ENCODE data around the gene PRR18. TPM values are rescaled to one million over a fixed set of nuclear protein-coding genes. Genes with fewer than 3 reads are reported as not detected.

PRR18 gene
- polyA plus RNA-seq, 1 experiment = not detected

- CTCF ChIA-PET = interaction anchor here (1.9 kb wide), 1 partner anchor 17 kb away, joined by 6 read pairs; no protein-coding TSS in a partner anchor
- H3K27me3 ChIP-seq (ENCODE audit: control insufficient read depth, insufficient read depth, low read length) = no peaks in the 10 kb centered on the region
- POLR2A ChIA-PET = no interaction called here
- TF ChIP-seq, protein P1, sequence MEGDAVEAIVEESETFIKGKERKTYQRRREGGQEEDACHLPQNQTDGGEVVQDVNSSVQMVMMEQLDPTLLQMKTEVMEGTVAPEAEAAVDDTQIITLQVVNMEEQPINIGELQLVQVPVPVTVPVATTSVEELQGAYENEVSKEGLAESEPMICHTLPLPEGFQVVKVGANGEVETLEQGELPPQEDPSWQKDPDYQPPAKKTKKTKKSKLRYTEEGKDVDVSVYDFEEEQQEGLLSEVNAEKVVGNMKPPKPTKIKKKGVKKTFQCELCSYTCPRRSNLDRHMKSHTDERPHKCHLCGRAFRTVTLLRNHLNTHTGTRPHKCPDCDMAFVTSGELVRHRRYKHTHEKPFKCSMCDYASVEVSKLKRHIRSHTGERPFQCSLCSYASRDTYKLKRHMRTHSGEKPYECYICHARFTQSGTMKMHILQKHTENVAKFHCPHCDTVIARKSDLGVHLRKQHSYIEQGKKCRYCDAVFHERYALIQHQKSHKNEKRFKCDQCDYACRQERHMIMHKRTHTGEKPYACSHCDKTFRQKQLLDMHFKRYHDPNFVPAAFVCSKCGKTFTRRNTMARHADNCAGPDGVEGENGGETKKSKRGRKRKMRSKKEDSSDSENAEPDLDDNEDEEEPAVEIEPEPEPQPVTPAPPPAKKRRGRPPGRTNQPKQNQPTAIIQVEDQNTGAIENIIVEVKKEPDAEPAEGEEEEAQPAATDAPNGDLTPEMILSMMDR (IDR thresholded peaks at IDR 0.05; ENCODE audit: insufficient read depth, low read depth, low read length) = no peak
- DNase-seq (ENCODE audit: low read depth) = no peak
- no peak overlapping the region for H3K4me3 ChIP-seq (ENCODE audit: low read depth, low read length)
- H3K36me3 ChIP-seq (ENCODE audit: control insufficient read depth, insufficient read depth, low read length) = no peaks in the 10 kb centered on the region
These were observed 11.9 kb downstream of the PRR18 start for GRCh38 chr6:166296035-166296883.

- Histone ChIP-seq H3K27me3 (ENCODE audit: control insufficient read depth, insufficient read depth, low read length) (no peaks in the 10 kb centered on the region), H3K4me3 (ENCODE audit: low read depth, low read length) (no peak overlapping the region), H3K36me3 (ENCODE audit: control insufficient read depth, insufficient read depth, low read length) (no peaks in the 10 kb centered on the region)
- ChIA-PET POLR2A (no interaction called here), CTCF (interaction anchor here (0.6 to 1.3 kb wide), 2 partner anchors 106 to 121 kb away, joined by 3 to 4 read pairs; no protein-coding TSS in a partner anchor)
- TF ChIP-seq, protein P1 (IDR thresholded peaks at IDR 0.05; ENCODE audit: insufficient read depth, low read depth, low read length) = no peak
- no peak for DNase-seq (ENCODE audit: low read depth)
These were observed 14.2 kb downstream of the PRR18 start for GRCh38 chr6:166293731-166294584.

GRCh38 chr6:166289207-166290060 lies 18.8 kb downstream of the PRR18 start:
- TF ChIP-seq, protein P1 (IDR thresholded peaks at IDR 0.05; ENCODE audit: insufficient read depth, low read depth, low read length) = no peak
- ChIA-PET POLR2A (no interaction called here), CTCF (no interaction called here)

GRCh38 chr6:166286839-166287271 lies 21.3 kb downstream of the PRR18 start:
- Histone ChIP-seq H3K27me3 (ENCODE audit: control insufficient read depth, insufficient read depth, low read length) (no peaks in the 10 kb centered on the region), H3K4me3 (ENCODE audit: low read depth, low read length) (no peak overlapping the region), H3K36me3 (ENCODE audit: control insufficient read depth, insufficient read depth, low read length) (no peaks in the 10 kb centered on the region)
- TF ChIP-seq, protein P1 (IDR thresholded peaks at IDR 0.05; ENCODE audit: insufficient read depth, low read depth, low read length) = no peak
- ChIA-PET CTCF (no interaction called here), POLR2A (no interaction called here)
- no peak for DNase-seq (ENCODE audit: low read depth)

More at GRCh38 chr6:166289207-166290060, 18.8 kb downstream of the PRR18 start:
- H3K36me3 ChIP-seq (ENCODE audit: control insufficient read depth, insufficient read depth, low read length) = no peaks in the 10 kb centered on the region
- H3K27me3 ChIP-seq (ENCODE audit: control insufficient read depth, insufficient read depth, low read length) = no peaks in the 10 kb centered on the region
- DNase-seq (ENCODE audit: low read depth) = no peak
- H3K4me3 ChIP-seq (ENCODE audit: low read depth, low read length) = no peak overlapping the region

Measured in BJ (cell line).